GM18520 (cell line): Measurements from ENCODE around the gene CCDC183.
A peak's percentile ranks its signal among the peaks of the same experiment; 100 is the strongest.
"Not testable (repeated sequence)": the region's sequence is repeated elsewhere in the genome, so short reads cannot be mapped to it uniquely, and the experiment has no call there.

Experiments
- ATAC-seq: cut with Tn5 transposase; IDR thresholded peaks from one replicate; pipeline ENCODE4 v1.9.1; 2021; ENCODE audit not compliant: unreplicated experiment

Gene CCDC183

GRCh38 chr9:136799079-136799853 lies 3.1 kb downstream of the CCDC183 start:
- no peak for ATAC-seq

DNA sequence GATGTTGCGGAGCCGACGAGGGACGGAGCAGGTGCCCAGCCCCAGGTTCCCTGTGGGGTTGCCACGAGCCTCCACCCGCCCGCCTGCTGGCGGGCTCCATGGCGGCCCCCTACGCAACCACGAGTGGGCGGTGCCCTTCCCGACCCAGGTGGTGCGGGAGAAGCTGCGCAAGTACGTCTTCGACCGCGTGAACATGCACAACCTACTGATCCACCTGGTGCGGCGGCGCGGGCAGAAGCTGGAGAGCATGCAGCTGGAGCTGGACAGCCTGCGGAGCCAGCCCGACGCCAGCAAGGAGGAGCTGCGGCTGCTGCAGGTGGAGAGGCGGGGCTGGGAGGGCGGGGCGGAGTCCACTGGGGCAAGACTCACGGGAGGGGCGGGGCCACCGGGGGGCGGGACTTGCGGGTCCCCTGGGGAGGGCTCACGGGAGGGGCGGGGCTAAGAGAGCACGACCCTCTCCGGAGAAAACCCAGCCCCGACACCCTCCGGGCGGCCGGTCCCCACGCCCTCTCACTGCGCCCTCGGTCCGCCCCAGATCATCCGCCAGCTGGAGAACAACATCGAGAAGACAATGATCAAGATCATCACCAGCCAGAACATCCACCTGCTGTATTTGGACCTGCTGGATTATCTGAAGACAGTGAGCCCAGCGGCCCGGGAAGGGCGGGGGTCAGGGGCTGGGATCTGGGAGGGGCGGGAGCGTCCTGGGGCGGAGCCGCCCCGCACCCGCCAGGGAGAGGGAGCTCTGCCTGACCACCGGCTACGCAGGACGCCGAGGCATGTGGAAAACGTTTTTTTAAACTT lies 3.9 kb downstream of the CCDC183 start:
- no peak for ATAC-seq

DNA sequence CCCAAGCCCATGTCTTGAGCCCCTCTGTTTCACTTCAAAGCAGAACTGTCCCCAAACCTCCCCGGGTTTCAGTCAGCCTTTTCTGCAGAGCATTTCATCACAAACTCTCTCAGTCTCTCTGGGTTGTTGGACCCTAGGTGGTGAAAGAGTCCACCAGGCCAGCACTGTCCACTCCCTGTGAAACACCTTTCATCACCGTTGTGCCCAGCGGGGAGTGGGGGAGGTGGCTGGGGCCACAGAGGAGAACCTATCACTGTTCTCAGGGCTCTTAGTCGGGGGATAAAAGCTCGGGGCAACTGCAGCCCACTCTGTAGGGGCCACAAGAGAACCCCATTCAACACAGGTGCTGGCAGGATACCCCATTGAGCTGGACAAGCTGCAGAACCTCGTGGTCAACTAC lies 6.2 kb downstream of the CCDC183 start:
- ATAC-seq: no peak

DNA sequence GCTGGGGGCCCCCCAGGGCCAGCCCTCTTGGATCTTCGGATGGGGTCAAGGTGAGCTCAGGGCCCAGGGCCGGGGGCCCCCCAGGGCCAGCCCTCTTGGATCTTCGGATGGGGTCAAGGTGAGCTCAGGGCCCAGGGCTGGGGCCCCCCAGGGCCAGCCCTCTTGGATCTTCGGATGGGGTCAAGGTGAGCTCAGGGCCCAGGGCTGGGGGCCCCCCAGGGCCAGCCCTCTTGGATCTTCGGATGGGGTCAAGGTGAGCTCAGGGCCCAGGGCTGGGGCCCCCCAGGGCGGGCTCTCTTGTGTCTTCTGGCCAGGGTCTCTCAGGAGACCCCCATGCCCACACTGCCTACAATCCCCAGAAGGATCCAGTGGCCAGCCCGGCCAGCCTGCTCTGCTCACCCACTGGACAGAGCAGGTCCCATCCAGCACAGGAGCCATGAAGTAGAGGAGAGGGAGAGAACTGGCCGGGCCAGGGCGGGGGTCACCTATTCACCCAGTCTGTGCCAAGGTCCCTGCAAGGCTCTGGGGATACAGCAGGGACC lies 6.9 kb downstream of the CCDC183 start:
- ATAC-seq: not testable (repeated sequence)

- ATAC-seq: no peak
These were observed 7.7 kb downstream of the CCDC183 start for GRCh38 chr9:136803551-136804508.

DNA sequence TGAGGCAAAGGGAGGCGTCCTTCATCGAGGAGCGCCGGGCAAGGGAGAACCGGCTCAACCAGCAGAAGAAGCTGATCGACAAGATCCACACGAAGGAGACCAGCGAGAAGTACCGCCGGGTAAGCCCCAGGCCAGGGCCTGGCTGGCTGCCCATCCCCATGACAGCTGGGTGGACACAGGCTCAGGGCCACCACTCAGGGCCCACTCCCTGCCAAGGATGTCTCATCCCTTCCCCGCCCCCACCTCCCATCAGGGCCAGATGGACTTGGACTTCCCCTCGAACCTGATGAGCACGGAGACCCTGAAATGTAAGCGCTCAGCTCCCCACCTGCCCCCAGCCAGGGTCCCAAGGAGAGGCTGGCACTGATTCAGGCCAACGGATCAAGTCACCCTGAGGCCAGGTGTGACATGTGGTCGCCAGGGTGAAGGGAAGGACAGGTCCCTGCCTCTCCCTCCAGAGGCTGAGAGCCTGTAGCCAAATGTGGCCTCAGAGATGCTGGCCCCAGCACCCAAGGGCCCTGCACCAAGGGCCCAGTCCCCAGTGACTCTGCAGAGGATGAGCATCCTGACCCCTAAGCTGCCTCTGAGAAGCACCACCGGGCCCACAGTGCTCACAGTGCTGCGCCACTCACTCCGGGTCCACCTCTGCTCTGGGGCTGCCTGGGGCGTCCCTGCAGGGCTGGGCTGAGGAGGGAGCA lies 8.5 kb downstream of the CCDC183 start:
- no peak for ATAC-seq

DNA sequence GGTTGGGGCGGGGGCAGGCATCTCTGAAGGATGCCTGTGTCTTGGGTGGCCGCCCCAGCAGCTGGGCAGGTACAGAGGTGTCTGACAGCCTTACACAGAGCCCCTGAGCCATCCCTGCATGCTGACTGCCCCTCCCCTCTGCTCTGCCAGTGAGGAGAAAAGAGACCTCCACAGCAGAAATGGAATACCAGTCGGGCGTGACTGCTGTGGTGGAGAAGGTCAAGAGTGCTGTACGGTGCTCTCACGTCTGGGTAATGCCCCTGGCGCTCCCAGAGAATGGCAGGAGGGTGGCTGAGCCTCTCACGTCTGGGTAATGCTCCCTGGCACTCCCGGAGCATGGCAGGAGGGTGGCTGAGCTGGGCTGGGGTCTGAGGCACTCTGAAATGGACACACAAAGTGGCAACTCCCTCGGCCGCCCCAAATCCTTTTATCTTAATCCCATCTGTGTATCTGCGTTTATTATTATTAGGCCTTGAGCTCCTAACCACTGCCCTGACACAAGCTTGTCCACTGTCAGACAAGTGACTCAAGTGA lies 9.1 kb downstream of the CCDC183 start:
- ATAC-seq: no peak

- ATAC-seq: no peak
These were observed 9.9 kb downstream of the CCDC183 start for GRCh38 chr9:136806067-136806466.

DNA sequence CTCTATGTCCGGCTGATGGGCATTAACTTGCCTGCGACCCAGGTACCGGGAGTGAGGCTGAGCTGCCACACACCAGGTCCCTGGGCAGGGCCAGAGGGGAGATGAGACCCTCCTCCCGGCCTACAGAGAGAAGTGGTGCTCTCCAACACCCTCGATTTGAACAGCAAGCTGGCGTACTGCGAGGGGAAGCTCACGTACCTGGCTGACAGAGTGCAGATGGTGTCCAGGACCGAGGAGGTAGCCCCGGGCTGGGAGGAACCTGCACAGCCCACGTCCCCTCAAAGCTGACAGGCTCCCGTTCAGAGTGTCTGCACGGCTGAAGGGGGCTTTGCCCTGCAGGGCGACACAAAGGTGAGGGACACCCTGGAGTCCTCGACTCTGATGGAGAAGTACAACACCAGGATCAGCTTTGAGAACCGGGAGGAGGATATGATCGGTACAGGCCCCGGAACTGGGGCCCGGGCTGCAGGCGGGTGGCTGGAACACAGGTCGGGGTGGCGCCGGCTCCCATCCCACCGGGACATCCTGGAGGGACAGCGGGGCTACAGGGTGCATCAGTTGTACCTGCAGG lies 10.6 kb downstream of the CCDC183 start:
- ATAC-seq: no peak

DNA sequence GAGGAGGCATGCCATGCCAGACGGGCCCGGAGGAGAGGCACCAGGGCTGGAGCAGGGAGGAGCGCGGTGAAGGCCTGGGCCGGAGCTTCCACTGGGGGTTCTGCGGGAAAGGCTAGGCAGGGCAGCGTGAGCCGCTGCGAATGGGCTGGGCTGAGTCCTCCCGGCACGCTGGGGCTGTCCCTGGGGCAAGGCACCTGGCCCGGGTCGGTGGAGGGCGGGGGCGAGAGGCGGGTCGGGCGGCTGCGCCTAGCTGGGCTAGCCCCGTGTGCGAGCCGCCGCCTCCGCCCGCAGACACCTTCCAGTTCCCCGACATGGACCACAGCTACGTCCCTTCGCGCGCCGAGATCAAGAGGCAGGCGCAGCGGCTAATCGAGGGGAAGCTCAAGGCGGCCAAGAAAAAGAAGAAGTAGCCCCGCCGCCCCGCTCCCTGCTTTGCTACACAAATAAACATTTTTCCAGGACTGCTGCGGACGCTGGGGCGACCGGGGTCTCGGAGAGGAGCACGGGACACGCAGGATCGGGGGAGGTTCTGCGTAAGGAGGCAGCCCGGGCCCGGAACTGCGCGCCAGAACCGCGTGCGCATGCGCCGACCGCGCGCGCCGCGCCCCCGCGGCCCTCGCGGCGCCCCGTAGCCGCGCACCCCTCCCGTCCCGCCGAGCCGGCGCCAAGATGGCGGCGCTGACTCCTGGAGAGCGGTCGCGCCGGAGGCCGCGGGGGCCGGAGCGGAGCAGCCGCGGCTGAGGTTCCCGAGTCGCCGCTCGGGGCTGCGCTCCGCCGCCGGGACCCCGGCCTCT lies 11.3 kb downstream of the CCDC183 start, which contains the start of gene RABL6:
RABL6 (plus strand) TSS at position 668 of the 794 bp plus-strand sequence. CDS start 249 bp downstream, outside the sequence.
- ATAC-seq: peak; percentile 61

- peak; percentile 25 for ATAC-seq
These were observed 12.1 kb downstream of the CCDC183 start for GRCh38 chr9:136808075-136808805.

GRCh38 chr9:136808806-136809158 lies 12.6 kb downstream of the CCDC183 start:
- ATAC-seq: no peak

DNA sequence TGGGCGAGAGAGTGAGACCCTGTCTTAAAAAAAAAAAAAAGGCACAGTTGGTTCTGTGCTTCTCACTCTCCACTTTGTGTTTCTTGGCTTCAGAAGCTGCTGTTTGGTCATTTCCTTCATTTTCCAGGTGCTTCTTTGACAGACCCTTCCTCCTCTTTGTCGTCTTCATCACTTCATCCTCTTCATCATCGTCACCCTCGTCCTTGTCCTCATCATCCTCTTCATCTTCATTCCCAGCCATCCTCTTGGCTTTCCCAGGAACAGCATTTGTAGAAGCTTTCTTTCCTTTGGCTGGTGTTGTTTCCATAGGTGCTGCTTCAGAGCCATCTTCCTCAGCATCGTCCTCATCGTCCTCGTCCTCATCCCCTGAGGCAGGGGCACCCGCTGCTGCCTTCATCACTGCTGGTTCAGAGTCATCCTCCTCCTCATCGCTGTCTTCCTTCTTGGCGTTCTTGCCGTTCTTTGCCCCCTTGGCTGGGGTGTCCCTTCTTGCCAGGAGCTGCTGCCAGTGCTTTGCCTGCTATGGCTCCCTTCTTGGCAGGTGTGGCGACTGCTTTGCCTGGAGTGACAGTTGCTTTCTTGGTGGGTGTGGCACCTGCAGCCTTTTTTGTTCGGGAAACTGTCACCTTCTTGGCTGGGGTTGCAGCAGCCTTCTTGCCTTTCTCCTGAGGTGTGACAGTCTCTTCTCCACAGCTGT lies 18.7 kb downstream of the CCDC183 start:
- no peak for ATAC-seq

DNA sequence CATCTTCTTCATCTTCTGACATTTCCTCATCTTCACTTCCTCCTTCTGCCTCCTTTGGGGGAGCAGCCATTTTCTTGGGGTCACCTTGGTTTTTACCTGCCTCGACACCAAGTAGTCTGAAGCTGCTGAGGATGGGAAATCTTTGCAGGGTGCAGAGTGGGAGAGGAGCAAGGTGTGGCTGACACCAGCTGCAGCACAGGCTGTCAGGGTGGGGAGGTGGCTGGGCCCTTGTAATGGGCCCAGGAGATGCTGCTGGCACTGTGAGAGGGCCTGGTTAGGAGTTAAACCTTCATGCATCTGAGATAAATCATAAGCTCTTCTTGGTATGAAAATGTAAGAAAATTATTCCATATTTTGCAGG lies 19.3 kb downstream of the CCDC183 start:
- no peak for ATAC-seq

DNA sequence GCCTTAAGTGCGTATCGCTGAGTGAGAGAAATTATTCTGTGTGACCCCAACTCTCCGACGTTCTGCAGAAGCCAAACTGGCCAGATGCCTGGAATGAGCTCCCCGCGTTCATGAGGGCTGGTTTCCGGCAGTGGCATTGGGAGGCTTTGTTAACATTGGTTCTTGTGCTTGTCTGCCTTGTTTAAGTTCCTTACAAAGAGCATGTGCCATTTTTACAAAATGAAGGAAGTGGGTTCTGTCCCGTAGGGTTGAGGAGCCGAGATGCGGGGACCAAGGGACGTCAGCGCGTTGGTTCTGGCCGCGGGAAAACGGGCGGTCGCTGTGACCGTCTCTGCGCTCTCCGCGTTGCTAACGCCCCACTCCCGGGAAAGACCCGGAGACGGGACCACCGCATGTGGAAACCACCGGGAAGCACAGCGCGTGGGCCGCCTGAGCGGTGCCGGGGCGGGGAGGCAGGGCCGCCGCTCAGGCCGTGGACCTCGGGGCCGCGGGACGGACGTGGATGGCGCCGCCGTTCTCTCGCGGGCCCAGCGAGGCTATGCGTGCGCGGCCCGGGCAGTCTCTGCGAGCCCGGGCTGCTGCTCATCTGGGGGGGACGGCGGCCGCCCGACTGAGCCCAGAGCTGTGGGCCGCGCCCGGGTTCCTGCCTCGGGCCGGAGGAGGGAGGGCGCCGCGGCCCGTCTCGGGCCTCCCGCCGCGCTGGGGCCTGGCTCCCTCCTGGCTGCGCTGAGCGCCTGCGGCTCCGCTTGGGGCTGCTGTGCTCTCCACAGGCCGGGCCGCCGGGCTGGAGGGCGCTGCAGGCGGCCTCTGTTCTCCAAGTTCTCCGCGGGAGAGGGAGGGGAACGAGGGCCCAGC lies 25.1 kb downstream of the CCDC183 start:
- no peak for ATAC-seq

- no peak for ATAC-seq
These were observed 25.8 kb downstream of the CCDC183 start for GRCh38 chr9:136821826-136822544.
